Lung (tissue), 12 donors: ENCODE measurements around the gene ZNF174. TPM values are rescaled to one million over a fixed set of nuclear protein-coding genes. Genes with fewer than 3 reads are reported as not detected.

Source experiments
- ATAC-seq: fragments of 200-7000 bp; cut with Tn5 transposase; one replicate; pipeline ENCODE4 v1.9.1; 2020; ENCODE audit warnings: moderate number of reproducible peaks; ENCODE audit not compliant: insufficient read depth, low FRiP score
- DNase-seq, 3 donors: peaks; one replicate each; pipeline ENCODE4 v3.0.0-alpha.2; 2013 to 2017
- H3K27ac ChIP-seq, 2 donors: one replicate each; pipeline ENCODE4 v1.5.1; 2013; ENCODE audit warnings: mild to moderate bottlenecking in 2 of 2, moderate library complexity in 2 of 2, control low read depth in 1 of 2, inconsistent platforms in 1 of 2, low read depth in 1 of 2, low read length in 1 of 2
- H3K27me3 ChIP-seq, 3 donors: one replicate each; pipeline ENCODE4 v1.5.1; 2013; ENCODE audit warnings: low read length in 2 of 3; ENCODE audit not compliant: control insufficient read depth in 3 of 3, insufficient read depth in 3 of 3
- H3K36me3 ChIP-seq, 4 donors: one replicate each; pipeline ENCODE4 v1.5.1; 2013; ENCODE audit warnings: low read length in 4 of 4, mild to moderate bottlenecking in 1 of 4, moderate library complexity in 1 of 4; ENCODE audit not compliant: control insufficient read depth in 4 of 4, insufficient read depth in 4 of 4
- H3K4me1 ChIP-seq, 5 donors: one replicate each; pipeline ENCODE4 v1.5.1; 2013; ENCODE audit warnings: low read length in 5 of 5, mild to moderate bottlenecking in 2 of 5, moderate library complexity in 1 of 5; ENCODE audit not compliant: control insufficient read depth in 5 of 5, insufficient read depth in 5 of 5
- H3K4me3 ChIP-seq: one replicate; pipeline ENCODE4 v1.5.1; 2013; ENCODE audit warnings: mild to moderate bottlenecking, control low read depth, moderate library complexity
- H3K9ac ChIP-seq, 2 donors: one replicate each; pipeline ENCODE4 v1.5.1; 2013; ENCODE audit warnings: low read length in 2 of 2, control low read depth in 1 of 2; ENCODE audit not compliant: insufficient read depth in 1 of 2
- H3K9me3 ChIP-seq, 4 donors: one replicate each; pipeline ENCODE4 v1.5.1; 2013; ENCODE audit warnings: low read length in 3 of 4, mild to moderate bottlenecking in 1 of 4, moderate library complexity in 1 of 4; ENCODE audit not compliant: control insufficient read depth in 4 of 4, insufficient read depth in 3 of 4
- WGBS, 2 donors: extraction: QIAGEN DNeasy Blood & Tissue Kit; methylation state at CpG; one replicate each; pipeline ENCODE4 v1.1.7; 2013; 5-methylcytosine and 5-hydroxymethylcytosine counted together
- polyA plus RNA-seq, 2 donors: library from polyadenylated mRNA; stranded (reverse); fragments of 200-250 nt; gene quantifications; one replicate each; pipeline ENCODE4 v1.2.1, GENCODE V29; 2013
- total RNA-seq, 2 donors: library from RNA; depleted of rRNA in 1 of 2; stranded (reverse); fragments of >200 nt in 1 of 2; gene quantifications; one replicate each; pipeline ENCODE4 v1.2.1, GENCODE V29; 2014 to 2021
- TF ChIP-seq, protein P1 (sequence below): IDR thresholded peaks from 2 replicates; pipeline ENCODE4 v1.5.1; 2012; ENCODE audit warnings: mild to moderate bottlenecking; ENCODE audit errors: control extremely low read depth, extremely low read depth
- donor health status: control.
- donor health status: control.
- donor health status: Bipolar disorder and iron deficiency.
- donor health status: healthy.
- donor health status: DM: yes; HTN: yes; CAD: no.

Gene ZNF174
- total and polyA plus RNA-seq, 4 donors = 3.1 to 10.6 (median 6.8) TPM

DNA sequence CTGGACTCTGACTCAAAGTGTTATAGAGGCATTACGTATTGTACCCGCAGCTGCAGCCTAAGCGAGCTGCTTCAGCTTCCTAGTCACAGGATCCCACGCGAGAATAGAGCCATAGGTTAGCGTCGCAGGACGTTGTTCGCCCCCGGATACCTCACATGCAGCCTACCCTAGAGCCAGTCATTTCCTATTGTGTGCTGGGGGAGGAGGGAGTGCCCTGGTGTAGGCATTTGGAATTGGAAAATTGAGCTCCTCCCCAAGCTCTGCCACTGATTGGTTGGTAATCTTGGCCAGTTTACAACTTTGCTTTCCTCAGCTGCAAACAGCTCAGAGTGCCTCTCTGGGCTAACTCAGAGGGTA, 43.0 kb downstream of the ZNF174 start:
- H3K4me1 ChIP-seq = no peaks in the 10 kb centered on the region
- no peaks in the 10 kb centered on the region for H3K27me3 ChIP-seq
- H3K9me3 ChIP-seq = peaks cover 0 to 8% (median 1%) of the 10 kb centered on the region in 4 donors
- ATAC-seq (peak; percentile 25), DNase-seq (peak; percentile 25 to 57 (median 57))
- peak overlapping the region; percentile 50 for H3K4me3 ChIP-seq
- H3K9ac ChIP-seq = peak overlapping the region; percentile 8 to 61
- TF ChIP-seq, protein P1, sequence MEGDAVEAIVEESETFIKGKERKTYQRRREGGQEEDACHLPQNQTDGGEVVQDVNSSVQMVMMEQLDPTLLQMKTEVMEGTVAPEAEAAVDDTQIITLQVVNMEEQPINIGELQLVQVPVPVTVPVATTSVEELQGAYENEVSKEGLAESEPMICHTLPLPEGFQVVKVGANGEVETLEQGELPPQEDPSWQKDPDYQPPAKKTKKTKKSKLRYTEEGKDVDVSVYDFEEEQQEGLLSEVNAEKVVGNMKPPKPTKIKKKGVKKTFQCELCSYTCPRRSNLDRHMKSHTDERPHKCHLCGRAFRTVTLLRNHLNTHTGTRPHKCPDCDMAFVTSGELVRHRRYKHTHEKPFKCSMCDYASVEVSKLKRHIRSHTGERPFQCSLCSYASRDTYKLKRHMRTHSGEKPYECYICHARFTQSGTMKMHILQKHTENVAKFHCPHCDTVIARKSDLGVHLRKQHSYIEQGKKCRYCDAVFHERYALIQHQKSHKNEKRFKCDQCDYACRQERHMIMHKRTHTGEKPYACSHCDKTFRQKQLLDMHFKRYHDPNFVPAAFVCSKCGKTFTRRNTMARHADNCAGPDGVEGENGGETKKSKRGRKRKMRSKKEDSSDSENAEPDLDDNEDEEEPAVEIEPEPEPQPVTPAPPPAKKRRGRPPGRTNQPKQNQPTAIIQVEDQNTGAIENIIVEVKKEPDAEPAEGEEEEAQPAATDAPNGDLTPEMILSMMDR = no peak
- WGBS, 2 donors = 47 to 48% methylated on average over 10 of the region's 10 CpGs
- peak overlapping the region; percentile 67 to 85 for H3K27ac ChIP-seq
- H3K36me3 ChIP-seq = peaks cover 0 to 10% (median 6%) of the 10 kb centered on the region in 4 donors

GRCh38 chr16:3454093-3454492, 53.1 kb downstream of the ZNF174 start:
- ATAC-seq (no peak), DNase-seq (no peak)
- Histone ChIP-seq H3K9ac (no peak overlapping the region), H3K36me3 (peaks cover 0 to 4% (median 0%) of the 10 kb centered on the region in 4 donors), H3K9me3 (no peaks in the 10 kb centered on the region), H3K27ac (no peak overlapping the region), H3K27me3 (no peaks in the 10 kb centered on the region), H3K4me1 (peaks cover 0 to 13% (median 7%) of the 10 kb centered on the region in 5 donors), H3K4me3 (no peak overlapping the region)
- 89 to 92% methylated on average over 5 of the region's 5 CpGs for WGBS, 2 donors
- TF ChIP-seq, protein P1 = no peak

DNA sequence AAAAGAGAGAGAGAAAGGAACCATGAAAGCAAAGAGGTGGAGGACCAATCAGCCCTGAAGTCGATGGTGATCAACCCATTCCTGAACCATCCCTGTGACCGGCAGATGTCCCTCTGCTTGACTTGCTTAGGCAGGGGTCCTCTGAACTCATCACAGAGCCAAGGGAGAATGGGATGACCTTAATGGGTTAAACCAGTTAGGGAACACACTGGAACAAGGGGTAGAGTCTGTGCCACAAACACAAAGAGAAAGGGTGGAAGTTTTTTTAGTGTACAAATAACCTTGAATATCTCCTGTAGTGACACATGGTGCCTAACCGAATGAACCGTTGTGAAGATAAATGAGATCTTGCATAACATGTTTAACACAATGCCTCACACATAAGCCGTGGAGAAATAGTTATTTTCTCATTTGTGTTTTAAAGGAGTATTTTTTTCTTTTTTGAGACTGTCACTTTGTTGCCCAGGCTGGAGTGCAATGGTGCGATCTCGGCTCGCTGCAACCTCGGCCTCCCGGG, 53.7 kb downstream of the ZNF174 start:
- Histone ChIP-seq H3K4me1 (peaks cover 5 to 19% (median 10%) of the 10 kb centered on the region in 5 donors), H3K36me3 (peaks cover 0 to 4% (median 0%) of the 10 kb centered on the region in 4 donors), H3K4me3 (no peak overlapping the region), H3K9ac (no peak overlapping the region), H3K27me3 (no peaks in the 10 kb centered on the region), H3K27ac (no peak overlapping the region), H3K9me3 (no peaks in the 10 kb centered on the region)
- ATAC-seq (no peak), DNase-seq (no peak)
- 80 to 87% methylated on average over 10 of the region's 10 CpGs for WGBS, 2 donors
- TF ChIP-seq, protein P1 = no peak
